H1 (cell line): Measurements from ENCODE around the gene ETF1. TPM values are rescaled to one million over a fixed set of nuclear protein-coding genes. Genes with fewer than 3 reads are reported as not detected.

ENCODE experiments used
- EZH2 ChIP-seq: fragments of 200-600 bp; sonication (generic); IDR thresholded peaks from 2 replicates; pipeline ENCODE4 v1.7.1; 2012; ENCODE audit warnings: low read depth, mild to moderate bottlenecking, moderate library complexity, low read length, inconsistent platforms; ENCODE audit not compliant: severe bottlenecking
- SAP30 ChIP-seq: fragments of 300-600 bp; sonication (generic); IDR thresholded peaks from 2 replicates; pipeline ENCODE4 v1.7.1; 2012; ENCODE audit warnings: low read length, moderate library complexity, mild to moderate bottlenecking, inconsistent platforms; ENCODE audit not compliant: insufficient read depth, insufficient replicate concordance
- polyA plus RNA-seq, 7 experiments: library from polyadenylated mRNA; depleted of rRNA in 3 of 7; stranded (reverse) in 5 of 7; unstranded in 2 of 7; fragments of >200 nt in 5 of 7; fragments of 200-250 nt in 2 of 7; gene quantifications; 1 replicate in 5 of 7; 2 replicates in 1 of 7; 4 replicates in 1 of 7; pipeline versions ENCODE4 v1.2.1 to v1.2.3, GENCODE V29; 2011 to 2013; ENCODE audit warnings: missing spikeins in 2 of 7, mixed read lengths in 2 of 7
- total RNA-seq: library from RNA; stranded (reverse); fragmentation: NEBNext Ultra II Directional; extraction: Animal tissue kit (Norgen Biotek cat#: 25700); gene quantifications from 2 replicates; pipeline ENCODE4 v1.2.1, GENCODE V29; 2021

Gene ETF1
- total and polyA plus RNA-seq, 2 of the 8 experiments (the other 6 are each of a cell fraction or from before 2014, with no cell fraction given), result 50.5 to 168 TPM

DNA sequence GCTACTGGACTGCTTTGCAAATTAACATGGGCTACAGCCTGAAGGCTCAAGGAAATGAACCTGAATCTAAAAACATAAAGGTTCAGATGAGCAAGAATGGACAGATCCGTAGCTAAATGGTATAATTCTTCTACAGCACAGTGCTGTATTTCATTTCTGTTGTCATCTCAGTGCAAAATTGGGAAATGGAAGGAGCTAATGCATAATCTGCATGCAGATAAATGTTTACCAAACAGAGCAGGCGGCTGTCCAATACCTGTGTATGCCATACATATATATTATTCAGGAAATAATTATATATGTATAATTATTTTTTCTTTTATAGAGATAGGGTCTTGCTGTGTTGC, 36.5 kb upstream of the ETF1 start (continued):
- TF ChIP-seq EZH2 (no peak), SAP30 (no peak)
